ENCODE measurements around the gene DEK.

DNA sequence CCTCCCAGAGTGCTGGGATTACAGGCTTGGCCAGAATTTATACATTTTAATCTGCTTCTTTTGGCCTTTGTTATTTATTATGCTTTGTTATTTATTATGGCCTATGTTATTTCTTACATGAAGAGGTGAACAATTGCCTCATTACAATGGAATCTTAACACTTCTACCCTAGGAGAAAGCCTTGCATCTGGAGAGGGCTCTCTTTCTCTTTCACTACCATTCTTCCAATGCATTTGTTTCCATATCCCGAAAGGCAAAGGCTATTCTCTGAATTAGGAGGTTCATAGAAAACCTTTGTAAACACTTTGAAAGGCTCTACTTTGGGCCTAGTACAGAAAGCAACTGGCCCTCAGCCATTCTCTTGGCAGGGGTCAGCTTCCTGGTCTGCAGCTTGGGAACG is 19.9 kb upstream of the DEK start:
- TF ChIP-seq, protein P1, sequence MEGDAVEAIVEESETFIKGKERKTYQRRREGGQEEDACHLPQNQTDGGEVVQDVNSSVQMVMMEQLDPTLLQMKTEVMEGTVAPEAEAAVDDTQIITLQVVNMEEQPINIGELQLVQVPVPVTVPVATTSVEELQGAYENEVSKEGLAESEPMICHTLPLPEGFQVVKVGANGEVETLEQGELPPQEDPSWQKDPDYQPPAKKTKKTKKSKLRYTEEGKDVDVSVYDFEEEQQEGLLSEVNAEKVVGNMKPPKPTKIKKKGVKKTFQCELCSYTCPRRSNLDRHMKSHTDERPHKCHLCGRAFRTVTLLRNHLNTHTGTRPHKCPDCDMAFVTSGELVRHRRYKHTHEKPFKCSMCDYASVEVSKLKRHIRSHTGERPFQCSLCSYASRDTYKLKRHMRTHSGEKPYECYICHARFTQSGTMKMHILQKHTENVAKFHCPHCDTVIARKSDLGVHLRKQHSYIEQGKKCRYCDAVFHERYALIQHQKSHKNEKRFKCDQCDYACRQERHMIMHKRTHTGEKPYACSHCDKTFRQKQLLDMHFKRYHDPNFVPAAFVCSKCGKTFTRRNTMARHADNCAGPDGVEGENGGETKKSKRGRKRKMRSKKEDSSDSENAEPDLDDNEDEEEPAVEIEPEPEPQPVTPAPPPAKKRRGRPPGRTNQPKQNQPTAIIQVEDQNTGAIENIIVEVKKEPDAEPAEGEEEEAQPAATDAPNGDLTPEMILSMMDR (conservative IDR thresholded peaks at IDR 0.05 in 1 of 2, IDR thresholded peaks at IDR 0.05 in 1 of 2; ENCODE audit: extremely low read depth in 1 of 2, insufficient read depth in 1 of 2, low read depth in 1 of 2, low read length in 2 of 2), result no peak
- TF ChIP-seq EZH2 (IDR thresholded peaks at IDR 0.05; ENCODE audit: borderline replicate concordance, low read length), result no peak
